ENCODE results near the gene APMAP.

Gene APMAP

GRCh38 chr20:25013478-25014380 lies 21.2 kb upstream of the APMAP start:
- no peak for DNase-seq (ENCODE audit: low read depth)
- TF ChIP-seq, protein P1, sequence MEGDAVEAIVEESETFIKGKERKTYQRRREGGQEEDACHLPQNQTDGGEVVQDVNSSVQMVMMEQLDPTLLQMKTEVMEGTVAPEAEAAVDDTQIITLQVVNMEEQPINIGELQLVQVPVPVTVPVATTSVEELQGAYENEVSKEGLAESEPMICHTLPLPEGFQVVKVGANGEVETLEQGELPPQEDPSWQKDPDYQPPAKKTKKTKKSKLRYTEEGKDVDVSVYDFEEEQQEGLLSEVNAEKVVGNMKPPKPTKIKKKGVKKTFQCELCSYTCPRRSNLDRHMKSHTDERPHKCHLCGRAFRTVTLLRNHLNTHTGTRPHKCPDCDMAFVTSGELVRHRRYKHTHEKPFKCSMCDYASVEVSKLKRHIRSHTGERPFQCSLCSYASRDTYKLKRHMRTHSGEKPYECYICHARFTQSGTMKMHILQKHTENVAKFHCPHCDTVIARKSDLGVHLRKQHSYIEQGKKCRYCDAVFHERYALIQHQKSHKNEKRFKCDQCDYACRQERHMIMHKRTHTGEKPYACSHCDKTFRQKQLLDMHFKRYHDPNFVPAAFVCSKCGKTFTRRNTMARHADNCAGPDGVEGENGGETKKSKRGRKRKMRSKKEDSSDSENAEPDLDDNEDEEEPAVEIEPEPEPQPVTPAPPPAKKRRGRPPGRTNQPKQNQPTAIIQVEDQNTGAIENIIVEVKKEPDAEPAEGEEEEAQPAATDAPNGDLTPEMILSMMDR (IDR thresholded peaks at IDR 0.05; ENCODE audit: control insufficient read depth, extremely low read depth, insufficient read depth): no peak
- H3K4me3 ChIP-seq (ENCODE audit: low read depth, low read length): no peak overlapping the region

DNA sequence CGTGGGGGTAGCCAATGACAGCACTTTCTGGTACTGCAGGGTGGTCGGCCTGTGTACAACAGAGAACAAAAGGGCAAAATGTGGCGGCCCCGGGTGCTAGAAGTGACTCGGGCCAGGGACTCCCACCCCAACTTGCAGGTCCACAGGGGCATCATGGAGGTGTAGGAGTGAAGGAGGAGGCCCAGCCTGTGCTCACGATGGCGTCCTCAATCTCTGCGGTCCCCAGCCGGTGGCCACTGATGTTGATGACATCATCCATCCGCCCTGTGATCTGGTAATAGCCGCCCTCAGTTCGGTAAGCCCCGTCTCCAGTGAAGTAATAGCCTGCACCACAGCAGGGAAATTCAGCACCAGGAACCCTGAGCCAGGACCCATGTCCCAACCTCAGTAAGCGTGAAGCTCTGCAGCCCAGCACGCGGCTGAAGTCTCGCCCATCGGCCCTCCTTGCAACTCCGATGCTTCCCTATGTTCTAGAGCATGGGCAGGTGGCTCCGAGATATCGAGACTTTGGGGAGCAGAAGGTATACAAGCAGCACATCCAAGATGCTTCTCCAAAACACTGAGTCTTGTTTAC lies 20.2 kb upstream of the APMAP start:
- no peak for DNase-seq (ENCODE audit: low read depth)
- TF ChIP-seq, protein P1 (IDR thresholded peaks at IDR 0.05; ENCODE audit: control insufficient read depth, extremely low read depth, insufficient read depth): no peak
- H3K4me3 ChIP-seq (ENCODE audit: low read depth, low read length): no peak overlapping the region

DNA sequence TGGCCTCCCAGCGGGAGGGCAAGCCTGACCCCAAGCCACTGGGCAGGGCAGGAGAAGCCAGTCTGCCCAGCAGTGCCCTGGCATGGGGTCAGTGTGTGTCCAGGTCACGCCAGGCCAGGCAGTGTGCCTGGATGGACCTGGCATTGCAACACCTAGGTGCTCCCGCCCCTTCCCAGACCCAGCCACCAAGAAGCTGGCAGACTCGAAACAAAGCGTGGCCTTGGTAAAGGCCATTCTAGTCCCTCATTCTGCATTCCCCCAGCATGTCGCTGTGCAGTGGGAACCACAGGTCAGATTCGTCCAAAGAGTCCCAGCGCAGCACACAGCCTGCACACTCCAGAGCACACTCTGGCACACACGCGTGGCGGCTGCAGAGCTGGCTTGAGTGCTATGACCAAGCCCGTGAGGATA lies 19.3 kb upstream of the APMAP start:
- TF ChIP-seq, protein P1 (IDR thresholded peaks at IDR 0.05; ENCODE audit: control insufficient read depth, extremely low read depth, insufficient read depth): no peak

DNA sequence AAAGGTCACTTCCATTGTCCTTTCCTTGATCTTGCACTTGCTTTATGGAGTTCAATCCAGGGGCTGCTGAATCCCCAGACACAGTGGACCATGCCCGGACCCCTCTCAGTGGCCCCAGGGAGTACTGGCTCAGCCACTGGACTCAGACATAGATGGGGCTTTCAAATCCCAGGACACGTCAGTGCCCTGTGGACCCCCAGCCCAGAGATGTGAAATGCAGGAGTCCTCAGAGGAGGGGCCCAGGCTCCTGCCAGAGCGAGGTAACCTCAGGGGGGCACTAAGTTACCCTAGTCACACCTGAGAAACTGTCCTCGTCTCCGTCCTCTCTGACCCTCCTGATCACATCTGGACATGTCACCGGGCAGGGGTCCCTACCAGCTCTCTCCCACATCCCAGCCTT lies 18.7 kb upstream of the APMAP start:
- no peak overlapping the region for H3K4me3 ChIP-seq (ENCODE audit: low read depth, low read length)
- no peak for DNase-seq (ENCODE audit: low read depth)
- TF ChIP-seq, protein P1 (IDR thresholded peaks at IDR 0.05; ENCODE audit: control insufficient read depth, extremely low read depth, insufficient read depth): no peak

More for the DNA sequence above, 19.3 kb upstream of the APMAP start:
- H3K4me3 ChIP-seq (ENCODE audit: low read depth, low read length): no peak overlapping the region
- DNase-seq (ENCODE audit: low read depth): peak; percentile 71

DNA sequence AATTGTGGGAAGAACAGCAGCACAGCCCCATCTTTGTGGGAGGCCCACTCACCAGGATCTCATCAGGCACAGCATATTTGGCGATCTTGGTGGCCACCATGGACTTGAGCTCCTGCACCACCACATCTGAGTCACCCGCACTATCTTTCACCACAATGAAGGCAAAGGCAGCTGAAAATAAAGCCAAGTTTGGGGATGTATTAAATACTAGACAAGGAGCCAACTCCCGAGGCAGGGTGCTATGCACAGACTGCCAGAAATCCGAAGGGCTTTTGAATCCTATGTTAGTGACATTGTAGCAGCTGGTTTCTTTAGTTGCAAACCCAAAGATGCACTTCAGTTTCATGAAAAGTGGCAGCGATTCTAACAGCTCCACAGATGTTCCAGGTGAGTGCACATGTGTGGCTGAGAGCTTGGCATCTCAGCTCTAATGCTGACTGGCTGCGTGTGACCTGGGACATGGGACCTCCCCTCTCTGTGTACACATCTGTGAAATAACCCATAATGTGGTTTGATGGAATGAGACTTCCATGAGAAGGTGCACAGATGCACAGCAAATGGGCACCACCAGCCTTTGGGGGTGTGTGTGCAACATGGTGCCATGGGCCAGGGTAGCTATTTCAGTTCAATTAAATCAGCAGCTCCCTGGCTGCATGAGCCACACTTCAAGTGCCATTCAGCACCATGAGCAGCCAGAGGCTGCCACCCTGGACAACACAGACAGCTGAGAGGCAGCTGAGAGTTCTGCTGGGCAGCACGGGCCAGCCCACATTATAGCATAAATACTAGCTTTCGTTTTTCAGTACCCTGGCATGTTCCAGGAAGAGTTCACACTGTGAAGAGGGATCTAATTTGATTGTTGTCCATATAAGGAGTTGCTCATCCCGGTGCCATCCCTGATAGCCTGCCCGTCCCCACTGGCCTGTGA lies 16.9 kb upstream of the APMAP start:
- DNase-seq (ENCODE audit: low read depth): no peak
- TF ChIP-seq, protein P1 (IDR thresholded peaks at IDR 0.05; ENCODE audit: control insufficient read depth, extremely low read depth, insufficient read depth): no peak
- no peak overlapping the region for H3K4me3 ChIP-seq (ENCODE audit: low read depth, low read length)

GRCh38 chr20:25008388-25009217 lies 16.1 kb upstream of the APMAP start:
- no peak for DNase-seq (ENCODE audit: low read depth)
- TF ChIP-seq, protein P1 (IDR thresholded peaks at IDR 0.05; ENCODE audit: control insufficient read depth, extremely low read depth, insufficient read depth): no peak
- no peak overlapping the region for H3K4me3 ChIP-seq (ENCODE audit: low read depth, low read length)

Data from LNCaP clone FGC (cell line).